SJCRH30 (cell line): ENCODE measurements around the gene COL28A1. TPM values are rescaled to one million over a fixed set of nuclear protein-coding genes. Genes with fewer than 3 reads are reported as not detected.
"Not testable (repeated sequence)": the region's sequence is repeated elsewhere in the genome, so short reads cannot be mapped to it uniquely, and the experiment has no call there.

Experiments
- DNase-seq, 2 experiments: peaks; one replicate each; pipeline ENCODE4 v3.0.0-alpha.2; 2015 to 2020
- H3K27ac ChIP-seq: fragments of 250-450 bp; sonication (Bioruptor Pico); 2 replicates; pipeline ENCODE4 v1.5.1; 2020; ENCODE audit warnings: mild to moderate bottlenecking, moderate library complexity
- H3K27me3 ChIP-seq: fragments of 250-450 bp; sonication (Bioruptor Pico); 2 replicates; pipeline ENCODE4 v1.5.1; 2020; ENCODE audit warnings: mild to moderate bottlenecking, moderate library complexity
- H3K36me3 ChIP-seq: fragments of 250-450 bp; sonication (Bioruptor Pico); 2 replicates; pipeline ENCODE4 v1.5.1; 2020; ENCODE audit warnings: mild to moderate bottlenecking, moderate library complexity
- H3K4me1 ChIP-seq: fragments of 250-450 bp; sonication (Bioruptor Pico); 2 replicates; pipeline ENCODE4 v1.5.1; 2020; ENCODE audit warnings: mild to moderate bottlenecking, moderate library complexity
- H3K4me3 ChIP-seq: fragments of 250-450 bp; sonication (Bioruptor Pico); 2 replicates; pipeline ENCODE4 v1.5.1; 2020; ENCODE audit warnings: mild to moderate bottlenecking, moderate library complexity
- H3K9me3 ChIP-seq: fragments of 250-450 bp; sonication (Bioruptor Pico); replicated peaks from 2 replicates; pipeline ENCODE4 v1.5.1; 2020; ENCODE audit warnings: mild to moderate bottlenecking, moderate library complexity
- total RNA-seq: library from RNA; depleted of rRNA; stranded (reverse); fragments of >200 nt; shearing (Covaris generic); gene quantifications from 2 replicates; pipeline ENCODE4 v1.2.3, GENCODE V29; 2014

Gene COL28A1
- total RNA-seq, 1 experiment from 2014 or later: 0.02 TPM

DNA sequence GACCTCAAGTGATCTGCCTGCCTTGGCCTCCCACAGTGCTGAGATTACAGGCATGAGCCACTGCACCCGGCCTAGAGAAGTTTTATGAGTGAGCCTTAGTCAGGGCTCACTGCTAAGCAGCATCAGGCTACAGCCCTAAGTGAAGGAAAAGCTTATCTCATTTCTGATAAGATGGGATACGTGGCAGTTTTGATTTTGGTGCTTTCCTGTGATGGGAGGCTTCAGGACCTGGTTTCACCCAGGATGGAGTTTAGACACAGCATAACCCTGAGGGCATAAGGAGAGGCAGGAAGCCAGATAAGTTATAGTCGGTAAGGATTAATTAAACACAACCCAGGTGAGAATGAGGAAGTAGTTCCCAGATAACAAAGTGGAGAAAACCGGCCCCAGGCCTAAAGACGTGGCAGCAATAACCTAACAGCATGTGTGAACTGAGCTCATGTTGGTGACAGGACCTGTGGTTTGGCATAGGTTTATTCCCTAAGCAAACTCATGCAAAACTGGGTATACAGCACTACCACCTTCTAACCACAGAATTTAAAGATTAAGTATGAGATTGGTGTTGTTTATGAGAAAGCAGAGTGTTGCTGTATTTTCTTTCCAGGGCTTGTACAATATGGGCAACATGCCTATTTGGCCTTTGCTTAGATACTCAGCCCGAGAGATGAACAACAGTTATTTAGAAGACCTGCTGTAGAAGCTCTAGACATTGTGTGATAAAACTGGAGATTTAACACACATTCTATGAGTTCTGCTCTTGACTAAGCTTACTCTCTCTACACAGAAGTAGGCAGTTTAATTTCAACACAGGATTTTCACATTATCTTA is 119.4 kb downstream of the COL28A1 start:
- Histone ChIP-seq H3K36me3 (no peaks in the 10 kb centered on the region), H3K9me3 (no peaks in the 10 kb centered on the region), H3K27ac (no peak overlapping the region), H3K4me1 (peaks cover 4% of the 10 kb centered on the region; the same call in 1 of the 2 replicates), H3K27me3 (no peaks in the 10 kb centered on the region), H3K4me3 (no peak overlapping the region)
- peak; percentile 25 to 48 for DNase-seq

DNA sequence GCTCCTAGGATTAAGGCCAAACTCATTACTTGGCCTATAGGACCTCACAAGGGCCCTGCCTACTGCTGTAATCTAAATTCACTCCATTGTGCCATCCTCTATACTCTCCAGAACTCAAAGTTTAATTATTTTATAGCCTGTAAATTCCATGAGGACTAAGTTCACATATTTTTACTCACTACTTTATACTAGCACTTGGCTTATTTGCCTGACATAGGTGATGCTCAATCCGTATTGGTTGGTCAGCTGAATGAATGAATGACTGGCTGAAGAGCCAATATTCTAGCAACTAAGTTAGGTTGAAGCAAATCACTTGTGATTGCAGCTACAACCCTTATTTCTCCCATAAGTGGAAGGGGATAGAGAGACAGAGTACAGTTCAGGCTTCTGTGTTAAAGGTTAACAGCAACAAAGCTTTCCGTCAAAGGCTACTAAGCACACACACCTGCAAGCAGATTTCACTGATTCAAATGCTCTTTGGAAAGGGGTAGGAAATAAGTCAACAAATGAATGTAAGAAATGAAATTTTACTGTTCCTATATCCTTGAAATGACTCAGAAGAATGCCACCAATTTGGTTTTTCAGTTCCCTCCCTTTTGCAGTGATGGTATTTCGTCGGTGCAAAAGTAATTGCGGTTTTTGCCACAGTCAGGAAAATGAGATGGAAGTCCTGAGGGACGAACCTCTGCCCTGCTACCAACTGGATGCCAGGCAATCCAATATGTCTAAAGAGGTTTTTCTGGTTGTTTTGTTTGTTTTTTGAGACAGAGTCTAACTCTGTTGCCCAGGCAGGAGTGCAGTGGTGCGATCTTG is 120.7 kb downstream of the COL28A1 start:
- no peak overlapping the region for H3K4me3 ChIP-seq
- H3K27ac ChIP-seq: no peak overlapping the region
- DNase-seq: no peak

DNA sequence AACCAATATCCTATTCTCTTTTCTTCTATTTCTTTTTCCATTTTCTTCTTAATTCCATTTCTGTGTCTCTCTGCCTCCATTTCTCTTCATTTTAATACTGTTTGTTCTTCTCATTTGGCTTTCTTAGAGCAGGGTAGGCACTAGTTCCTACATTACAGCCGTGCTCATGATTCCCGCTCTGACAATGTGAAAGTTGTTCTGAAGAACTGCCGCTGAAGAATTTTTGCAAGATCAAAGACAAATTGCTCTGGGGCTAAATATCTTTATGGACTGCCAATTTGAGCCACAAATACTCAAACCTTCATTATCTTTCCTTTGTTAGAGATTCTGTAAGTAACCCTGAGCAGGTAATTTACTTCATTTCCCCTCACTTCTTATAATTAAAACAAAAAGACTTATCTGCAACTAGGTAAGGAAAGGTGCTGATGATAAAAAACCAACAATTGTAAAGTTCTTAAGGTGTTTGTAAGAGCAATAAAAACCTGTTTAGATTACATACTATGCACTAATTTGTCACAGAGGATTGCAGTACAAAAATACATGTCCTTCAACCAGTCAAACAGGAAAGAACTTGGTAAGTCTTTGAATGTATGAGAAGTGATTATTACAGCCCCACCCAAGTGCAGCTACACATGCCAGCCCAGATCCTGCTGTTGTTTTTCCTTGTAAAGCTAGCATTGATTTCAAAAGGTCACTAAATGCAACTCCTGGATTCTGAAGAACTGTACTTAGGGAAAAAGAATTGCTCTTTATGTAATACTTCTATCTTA is 127.5 kb downstream of the COL28A1 start:
- H3K36me3 ChIP-seq: no peaks in the 10 kb centered on the region
- no peak overlapping the region for H3K27ac ChIP-seq
- H3K27me3 ChIP-seq: no peaks in the 10 kb centered on the region
- no peaks in the 10 kb centered on the region for H3K4me1 ChIP-seq
- no peak overlapping the region for H3K4me3 ChIP-seq
- H3K9me3 ChIP-seq: peaks cover 6% of the 10 kb centered on the region; the same call in 1 of the 2 replicates
- no peak for DNase-seq

More for the DNA sequence above, 120.7 kb downstream of the COL28A1 start:
- Histone ChIP-seq H3K4me1 (peaks cover 4% of the 10 kb centered on the region; the same call in 1 of the 2 replicates), H3K9me3 (no peaks in the 10 kb centered on the region), H3K36me3 (no peaks in the 10 kb centered on the region), H3K27me3 (no peaks in the 10 kb centered on the region)

- no peaks in the 10 kb centered on the region for H3K27me3 ChIP-seq
- no peaks in the 10 kb centered on the region for H3K36me3 ChIP-seq
- peaks cover under 1% of the 10 kb centered on the region; the same call in 1 of the 2 replicates for H3K4me1 ChIP-seq
- H3K27ac ChIP-seq: no peak overlapping the region
- no peak overlapping the region for H3K4me3 ChIP-seq
- no peak for DNase-seq
- peaks cover 6% of the 10 kb centered on the region; the same call in 1 of the 2 replicates for H3K9me3 ChIP-seq
These were observed 130.2 kb downstream of the COL28A1 start for GRCh38 chr7:7405461-7405860.

DNA sequence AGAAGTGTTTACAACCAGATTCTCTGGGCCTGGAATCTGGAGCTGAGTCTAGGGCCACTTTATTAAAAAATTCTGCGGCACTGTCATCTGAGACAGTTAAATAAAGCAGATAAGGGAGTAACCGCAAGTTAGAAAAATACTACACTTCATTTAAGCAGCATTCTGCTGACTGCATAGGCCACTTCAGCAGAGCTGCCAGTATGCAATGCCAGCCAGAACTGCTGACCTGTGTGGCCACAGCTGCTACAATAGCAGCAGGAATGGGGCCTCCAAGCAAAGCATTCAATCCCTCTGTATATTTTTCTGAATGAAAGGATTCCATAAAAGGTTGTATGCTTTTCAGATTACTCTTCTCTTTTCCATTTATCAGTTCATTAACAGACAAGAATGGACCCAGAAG is 136.0 kb downstream of the COL28A1 start:
- Histone ChIP-seq H3K27ac (no peak overlapping the region; the same call in 1 of the 2 replicates), H3K4me3 (no peak overlapping the region), H3K9me3 (no peaks in the 10 kb centered on the region), H3K36me3 (no peaks in the 10 kb centered on the region), H3K4me1 (peaks cover 14% of the 10 kb centered on the region), H3K27me3 (no peaks in the 10 kb centered on the region)
- peak; percentile 81 to 83 for DNase-seq

DNA sequence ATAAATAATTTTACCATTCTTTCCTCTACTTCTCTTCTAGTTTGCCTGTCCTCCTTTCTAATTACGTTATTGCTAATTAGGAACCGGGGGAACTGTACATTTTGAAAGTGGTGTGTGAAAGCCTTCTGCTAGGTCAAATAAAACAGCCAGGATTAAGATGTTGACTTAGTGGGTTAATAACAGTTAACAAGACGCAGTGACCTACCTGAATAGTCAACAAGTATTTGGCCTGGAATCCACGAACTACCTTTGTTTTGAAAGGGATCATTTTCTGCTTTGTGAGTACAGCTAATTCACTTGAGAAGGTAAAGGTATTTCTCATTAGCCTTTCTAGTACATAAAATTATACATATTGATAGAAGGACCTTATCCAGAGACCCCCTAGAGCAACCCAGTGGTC is 139.9 kb downstream of the COL28A1 start:
- Histone ChIP-seq H3K27me3 (no peaks in the 10 kb centered on the region), H3K27ac (no peak overlapping the region), H3K36me3 (no peaks in the 10 kb centered on the region), H3K9me3 (no peaks in the 10 kb centered on the region), H3K4me1 (peaks cover 14% of the 10 kb centered on the region), H3K4me3 (no peak overlapping the region)
- no peak for DNase-seq

DNA sequence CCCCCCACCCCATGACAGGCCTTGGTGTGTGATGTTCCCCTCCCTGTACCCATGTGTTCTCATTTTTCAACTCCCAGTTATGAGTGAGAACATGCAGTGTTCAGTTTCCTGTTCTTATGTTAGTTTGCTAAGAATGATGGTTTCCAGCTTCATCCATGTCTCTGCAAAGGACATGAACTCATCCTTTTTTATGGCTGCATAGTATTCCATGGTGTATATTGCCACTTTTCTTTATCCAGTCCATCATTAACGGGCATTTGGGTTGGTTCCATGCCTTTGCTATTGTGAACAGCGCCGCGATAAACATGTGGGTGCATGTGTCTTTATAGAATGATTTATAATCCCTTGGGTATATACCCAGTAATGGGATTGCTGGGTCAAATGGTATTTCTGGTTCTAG is 147.5 kb downstream of the COL28A1 start:
- not testable (repeated sequence) for H3K4me3 ChIP-seq, H3K4me1 ChIP-seq, H3K36me3 ChIP-seq, H3K27me3 ChIP-seq, DNase-seq, H3K27ac ChIP-seq, H3K9me3 ChIP-seq

DNA sequence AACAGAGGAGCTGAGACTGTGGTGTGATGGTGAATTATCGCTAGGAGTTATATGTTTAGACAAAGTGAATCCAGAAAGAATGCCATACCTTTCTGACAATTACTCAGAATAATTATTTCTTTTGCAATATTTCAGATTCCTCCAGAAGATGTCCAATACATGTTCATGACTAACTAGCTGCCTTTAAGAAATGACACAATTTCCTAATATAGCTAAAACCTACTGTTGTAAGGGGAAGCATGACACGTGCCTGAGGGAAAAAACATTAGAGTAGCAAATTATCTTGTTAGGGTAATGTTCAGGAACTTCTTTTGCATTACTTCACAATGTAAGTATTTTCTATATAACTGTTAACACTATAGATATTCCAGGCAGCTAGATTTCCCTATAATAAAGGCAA is 150.3 kb downstream of the COL28A1 start:
- no peak overlapping the region for H3K27ac ChIP-seq
- no peaks in the 10 kb centered on the region for H3K4me1 ChIP-seq
- 0 out of 2 replicates have a peak, but pooled peaks cover 2% of the 10 kb centered on the region for H3K9me3 ChIP-seq
- no peak for DNase-seq
- no peak overlapping the region for H3K4me3 ChIP-seq
- H3K36me3 ChIP-seq: no peaks in the 10 kb centered on the region
- H3K27me3 ChIP-seq: no peaks in the 10 kb centered on the region

GRCh38 chr7:7384228-7384627 is 151.4 kb downstream of the COL28A1 start:
- Histone ChIP-seq H3K36me3 (no peaks in the 10 kb centered on the region), H3K9me3 (0 out of 2 replicates have a peak, but pooled peaks cover 2% of the 10 kb centered on the region), H3K4me3 (no peak overlapping the region), H3K4me1 (no peaks in the 10 kb centered on the region), H3K27me3 (no peaks in the 10 kb centered on the region), H3K27ac (no peak overlapping the region)
- DNase-seq: no peak

GRCh38 chr7:7375538-7375937 is 160.1 kb downstream of the COL28A1 start:
- Histone ChIP-seq H3K27ac (peak overlapping the region; percentile 74), H3K4me1 (peaks cover 31% of the 10 kb centered on the region), H3K36me3 (no peaks in the 10 kb centered on the region), H3K4me3 (no peak overlapping the region), H3K27me3 (no peaks in the 10 kb centered on the region), H3K9me3 (0 out of 2 replicates have a peak, but pooled peaks cover 2% of the 10 kb centered on the region)
- DNase-seq: peak; percentile 58 to 75

DNA sequence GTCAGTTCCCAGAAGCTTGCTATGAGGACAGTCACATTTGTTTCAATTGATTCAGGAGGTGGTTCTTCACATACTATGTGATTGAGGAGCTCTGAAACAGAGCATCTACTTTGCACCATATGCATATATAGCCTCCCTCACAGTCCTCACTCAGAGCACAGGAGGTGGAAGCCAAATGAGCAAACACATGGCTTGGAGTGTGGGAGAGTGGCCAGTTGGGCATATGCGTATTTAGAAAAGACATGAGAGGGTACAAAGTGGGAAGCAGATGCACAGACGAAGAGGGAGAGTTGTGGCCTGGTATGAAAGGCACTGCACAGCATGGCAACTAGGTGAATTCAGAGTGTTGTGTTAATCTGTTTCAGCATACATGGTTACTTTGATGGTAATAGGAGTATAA is 165.6 kb downstream of the COL28A1 start:
- H3K4me1 ChIP-seq: peaks cover 17% of the 10 kb centered on the region
- no peaks in the 10 kb centered on the region for H3K27me3 ChIP-seq
- H3K9me3 ChIP-seq: peaks cover 2% of the 10 kb centered on the region; the same call in 1 of the 2 replicates

GRCh38 chr7:7369134-7369533 is 166.5 kb downstream of the COL28A1 start:
- H3K36me3 ChIP-seq: no peaks in the 10 kb centered on the region
- no peak overlapping the region for H3K4me3 ChIP-seq
- peaks cover 8% of the 10 kb centered on the region for H3K4me1 ChIP-seq
- H3K27ac ChIP-seq: no peak overlapping the region
- no peaks in the 10 kb centered on the region; the same call in 1 of the 2 replicates for H3K9me3 ChIP-seq
- no peaks in the 10 kb centered on the region for H3K27me3 ChIP-seq
- no peak for DNase-seq

More for the DNA sequence above, 165.6 kb downstream of the COL28A1 start:
- Histone ChIP-seq H3K27ac (no peak overlapping the region), H3K36me3 (no peaks in the 10 kb centered on the region), H3K4me3 (no peak overlapping the region)
- DNase-seq: no peak

DNA sequence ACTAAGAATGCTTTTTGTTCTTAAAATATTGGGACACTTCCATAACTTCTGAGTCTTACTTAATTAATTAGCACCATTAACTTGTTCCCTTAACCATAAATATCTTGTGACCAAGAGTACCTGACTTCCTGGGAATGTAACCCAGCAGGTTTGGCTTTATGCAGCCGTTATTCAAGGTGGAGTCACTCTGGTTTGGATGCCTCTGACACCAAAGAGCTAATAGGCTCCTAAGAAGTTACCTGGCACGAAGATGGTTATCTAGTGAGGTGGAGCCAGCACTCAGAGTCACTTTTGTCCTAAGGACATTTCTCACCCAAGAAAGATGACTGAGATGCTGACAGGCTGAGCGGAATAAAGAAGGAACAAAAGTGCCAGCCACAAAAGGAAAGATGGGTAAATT is 181.0 kb downstream of the COL28A1 start:
- no peaks in the 10 kb centered on the region for H3K27me3 ChIP-seq
- H3K36me3 ChIP-seq: no peaks in the 10 kb centered on the region
- no peak overlapping the region for H3K27ac ChIP-seq
- no peak overlapping the region for H3K4me3 ChIP-seq
- no peak for DNase-seq
- no peaks in the 10 kb centered on the region for H3K4me1 ChIP-seq
- no peaks in the 10 kb centered on the region for H3K9me3 ChIP-seq

DNA sequence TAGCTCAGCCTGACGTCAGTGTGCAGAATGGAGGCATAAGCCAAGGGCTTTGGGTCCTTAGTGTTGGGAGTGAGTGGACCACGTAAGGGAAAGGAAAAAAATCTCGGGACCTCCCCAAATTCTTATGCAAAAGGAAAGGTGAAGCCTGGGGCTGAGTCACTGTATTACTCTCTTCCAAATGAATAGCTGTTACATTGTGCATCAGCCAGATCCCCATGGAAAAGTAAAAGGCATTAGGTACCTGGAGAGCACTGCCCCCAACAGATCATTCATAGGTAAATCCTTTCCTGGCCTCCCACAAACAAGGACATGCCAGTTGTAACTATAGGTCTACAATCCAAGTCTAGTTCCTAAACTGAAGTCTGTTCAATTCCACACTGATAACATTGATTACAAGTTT is 182.8 kb downstream of the COL28A1 start:
- Histone ChIP-seq H3K27me3 (no peaks in the 10 kb centered on the region), H3K4me1 (no peaks in the 10 kb centered on the region), H3K27ac (no peak overlapping the region), H3K36me3 (no peaks in the 10 kb centered on the region), H3K9me3 (no peaks in the 10 kb centered on the region), H3K4me3 (no peak overlapping the region)
- no peak for DNase-seq
